Neural progenitor cell (in vitro differentiated cells): Measurements from ENCODE around the gene PLEKHA5. TPM values are rescaled to one million over a fixed set of nuclear protein-coding genes. Genes with fewer than 3 reads are reported as not detected.

ENCODE experiments used
- DNase-seq: peaks from one replicate; pipeline ENCODE4 v3.0.0-alpha.2; 2016; ENCODE audit warnings: low spot score
- H2AFZ ChIP-seq: fragments of 200-600 bp; sonication (generic); replicated peaks from 2 replicates; pipeline ENCODE4 v1.6.1; 2016; ENCODE audit warnings: antibody characterized with exemption
- H3F3A ChIP-seq: fragments of 200-600 bp; sonication (generic); 2 replicates; pipeline ENCODE4 v1.6.1; 2016; ENCODE audit warnings: antibody characterized with exemption, low read depth
- H3K27ac ChIP-seq: fragments of 200-600 bp; sonication (generic); 2 replicates; pipeline ENCODE4 v1.5.1; 2016; ENCODE audit warnings: mild to moderate bottlenecking
- H3K27me3 ChIP-seq: fragments of 200-600 bp; sonication (generic); 2 replicates; pipeline ENCODE4 v1.6.1; 2016; ENCODE audit warnings: mild to moderate bottlenecking, moderate library complexity
- H3K36me3 ChIP-seq: fragments of 200-600 bp; sonication (generic); 2 replicates; pipeline ENCODE4 v1.5.1; 2016
- H3K4me1 ChIP-seq: fragments of 200-600 bp; sonication (generic); 2 replicates; pipeline ENCODE4 v1.6.1; 2016; ENCODE audit warnings: mixed run types
- H3K4me2 ChIP-seq: fragments of 200-600 bp; sonication (generic); 2 replicates; pipeline ENCODE4 v1.6.1; 2016
- H3K4me3 ChIP-seq: fragments of 200-600 bp; sonication (generic); 2 replicates; pipeline ENCODE4 v1.5.1; 2016
- H3K79me2 ChIP-seq: fragments of 200-600 bp; sonication (generic); 2 replicates; pipeline ENCODE4 v1.6.1; 2016; ENCODE audit warnings: low read depth
- H3K9ac ChIP-seq: fragments of 200-600 bp; sonication (generic); 2 replicates; pipeline ENCODE4 v1.6.1; 2016
- H3K9me3 ChIP-seq: fragments of 200-600 bp; sonication (generic); 2 replicates; pipeline ENCODE4 v1.5.1; 2016; ENCODE audit warnings: low read depth
- H4K20me1 ChIP-seq: fragments of 200-600 bp; sonication (generic); 2 replicates; pipeline ENCODE4 v1.6.1; 2016; ENCODE audit warnings: low read depth
- H3K27ac Mint-ChIP-seq: 3 replicates; pipeline ENCODE4 v1.8.0; 2021; ENCODE audit warnings: mixed read lengths
- H3K27me3 Mint-ChIP-seq: 2 replicates; pipeline ENCODE4 v1.8.0; 2022; ENCODE audit warnings: low read depth, mild to moderate bottlenecking, inconsistent platforms, moderate library complexity, mixed read lengths; ENCODE audit not compliant: insufficient read depth
- H3K36me3 Mint-ChIP-seq: 3 replicates; pipeline ENCODE4 v1.8.0; 2021; ENCODE audit warnings: mixed read lengths
- H3K4me1 Mint-ChIP-seq: 3 replicates; pipeline ENCODE4 v1.8.0; 2021; ENCODE audit warnings: mixed read lengths
- H3K4me3 Mint-ChIP-seq: 3 replicates; pipeline ENCODE4 v1.8.0; 2021; ENCODE audit warnings: mild to moderate bottlenecking, moderate library complexity, mixed read lengths
- H3K9me3 Mint-ChIP-seq: 3 replicates; pipeline ENCODE4 v1.8.0; 2020; ENCODE audit warnings: mixed read lengths
- EZH2 ChIP-seq: fragments of 200-600 bp; sonication (generic); IDR thresholded peaks from 2 replicates; pipeline ENCODE4 v1.6.1; 2017; ENCODE audit warnings: antibody characterized with exemption, mild to moderate bottlenecking, moderate library complexity
- EZH2phosphoT487 ChIP-seq: fragments of 200-600 bp; sonication (generic); IDR thresholded peaks from 2 replicates; pipeline ENCODE4 v1.6.1; 2017; ENCODE audit warnings: antibody characterized with exemption
- total RNA-seq: library from RNA; depleted of rRNA; stranded (reverse); fragments of >200 nt; gene quantifications from 2 replicates; pipeline ENCODE4 v1.2.3, GENCODE V29; 2015; ENCODE audit warnings: low replicate concordance
- TF ChIP-seq, protein P1 (sequence below): fragments of 200-600 bp; sonication (generic); IDR thresholded peaks from 2 replicates; pipeline ENCODE4 v1.5.1; 2017; ENCODE audit warnings: antibody characterized with exemption, mild to moderate bottlenecking

PLEKHA5 gene
- total RNA-seq, 1 donor from 2014 or later, result 86.7 TPM

- TF ChIP-seq, protein P1, sequence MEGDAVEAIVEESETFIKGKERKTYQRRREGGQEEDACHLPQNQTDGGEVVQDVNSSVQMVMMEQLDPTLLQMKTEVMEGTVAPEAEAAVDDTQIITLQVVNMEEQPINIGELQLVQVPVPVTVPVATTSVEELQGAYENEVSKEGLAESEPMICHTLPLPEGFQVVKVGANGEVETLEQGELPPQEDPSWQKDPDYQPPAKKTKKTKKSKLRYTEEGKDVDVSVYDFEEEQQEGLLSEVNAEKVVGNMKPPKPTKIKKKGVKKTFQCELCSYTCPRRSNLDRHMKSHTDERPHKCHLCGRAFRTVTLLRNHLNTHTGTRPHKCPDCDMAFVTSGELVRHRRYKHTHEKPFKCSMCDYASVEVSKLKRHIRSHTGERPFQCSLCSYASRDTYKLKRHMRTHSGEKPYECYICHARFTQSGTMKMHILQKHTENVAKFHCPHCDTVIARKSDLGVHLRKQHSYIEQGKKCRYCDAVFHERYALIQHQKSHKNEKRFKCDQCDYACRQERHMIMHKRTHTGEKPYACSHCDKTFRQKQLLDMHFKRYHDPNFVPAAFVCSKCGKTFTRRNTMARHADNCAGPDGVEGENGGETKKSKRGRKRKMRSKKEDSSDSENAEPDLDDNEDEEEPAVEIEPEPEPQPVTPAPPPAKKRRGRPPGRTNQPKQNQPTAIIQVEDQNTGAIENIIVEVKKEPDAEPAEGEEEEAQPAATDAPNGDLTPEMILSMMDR, result no peak
- TF ChIP-seq EZH2phosphoT487 (no peak), EZH2 (no peak)
- Mint-ChIP-seq H3K27ac (no peak overlapping the region), H3K36me3 (peaks cover 15% of the 10 kb centered on the region), H3K4me3 (no peak overlapping the region), H3K27me3 (no peaks in the 10 kb centered on the region), H3K9me3 (no peaks in the 10 kb centered on the region), H3K4me1 (peaks cover 6% of the 10 kb centered on the region)
- H3K36me3 ChIP-seq, result no peaks in the 10 kb centered on the region
- no peak overlapping the region for H2AFZ ChIP-seq
- H3K27me3 ChIP-seq, result no peaks in the 10 kb centered on the region
- no peak overlapping the region for H3K27ac ChIP-seq
- H3K79me2 ChIP-seq, result peaks cover 94% of the 10 kb centered on the region
- H3K9ac ChIP-seq, result no peak overlapping the region
- peaks cover 40% of the 10 kb centered on the region for H4K20me1 ChIP-seq
- H3K4me1 ChIP-seq, result peaks cover 20% of the 10 kb centered on the region
- H3F3A ChIP-seq, result peaks cover 7% of the 10 kb centered on the region
- no peak for DNase-seq
- H3K4me3 ChIP-seq, result no peak overlapping the region
- no peak overlapping the region for H3K4me2 ChIP-seq
- no peaks in the 10 kb centered on the region for H3K9me3 ChIP-seq
Observed at GRCh38 chr12:19194963-19195362, 65.4 kb downstream of the PLEKHA5 start.

DNA sequence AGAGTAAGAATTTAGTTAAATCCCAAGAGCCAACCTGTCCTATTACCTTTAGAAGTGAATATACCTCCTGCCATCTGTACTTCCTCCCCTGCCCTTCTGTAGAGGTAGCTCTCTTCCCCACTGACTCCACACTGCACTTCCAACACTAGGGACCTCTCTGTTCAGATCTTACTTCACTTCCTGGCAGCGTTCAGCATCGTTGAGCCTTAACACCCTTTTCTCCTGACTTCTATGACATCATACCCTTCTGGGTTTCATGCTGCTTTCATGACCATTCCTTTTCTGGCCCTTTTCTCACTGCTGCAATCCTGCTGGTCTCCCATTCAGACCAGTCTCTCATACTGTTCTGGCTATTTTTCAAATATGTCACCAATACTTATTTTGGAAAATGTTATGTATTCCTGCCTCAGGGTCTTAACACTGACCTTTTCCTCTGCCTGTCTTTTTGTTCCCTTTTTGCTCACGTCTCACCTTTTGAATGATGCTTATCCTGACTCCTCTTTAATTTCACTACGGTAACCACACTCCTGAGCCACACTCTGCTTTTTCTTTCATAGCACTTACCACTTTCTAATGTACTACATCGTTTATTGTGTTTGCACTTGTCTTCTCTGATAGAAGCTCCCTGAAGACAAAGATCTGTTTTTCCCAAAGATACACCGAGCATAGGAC is 67.6 kb downstream of the PLEKHA5 start:
- peaks cover 31% of the 10 kb centered on the region for H4K20me1 ChIP-seq
- H3K27ac ChIP-seq, result no peak overlapping the region
- H3K27me3 ChIP-seq, result no peaks in the 10 kb centered on the region
- H3K36me3 ChIP-seq, result no peaks in the 10 kb centered on the region
- H3K4me3 ChIP-seq, result no peak overlapping the region
- peaks cover 7% of the 10 kb centered on the region for H3F3A ChIP-seq
- no peak overlapping the region for H2AFZ ChIP-seq
- DNase-seq, result no peak
- H3K27me3 Mint-ChIP-seq, result no peaks in the 10 kb centered on the region
- H3K9me3 Mint-ChIP-seq, result no peaks in the 10 kb centered on the region
- no peak overlapping the region for H3K27ac Mint-ChIP-seq
- H3K4me1 Mint-ChIP-seq, result peaks cover 6% of the 10 kb centered on the region
- H3K36me3 Mint-ChIP-seq, result peaks cover 16% of the 10 kb centered on the region
- H3K9me3 ChIP-seq, result no peaks in the 10 kb centered on the region
- TF ChIP-seq EZH2phosphoT487 (no peak), EZH2 (no peak)
- TF ChIP-seq, protein P1, result no peak
- H3K9ac ChIP-seq, result no peak overlapping the region
- H3K4me2 ChIP-seq, result no peak overlapping the region
- H3K4me3 Mint-ChIP-seq, result no peak overlapping the region
- H3K79me2 ChIP-seq, result peaks cover 92% of the 10 kb centered on the region
- H3K4me1 ChIP-seq, result peaks cover 8% of the 10 kb centered on the region

DNA sequence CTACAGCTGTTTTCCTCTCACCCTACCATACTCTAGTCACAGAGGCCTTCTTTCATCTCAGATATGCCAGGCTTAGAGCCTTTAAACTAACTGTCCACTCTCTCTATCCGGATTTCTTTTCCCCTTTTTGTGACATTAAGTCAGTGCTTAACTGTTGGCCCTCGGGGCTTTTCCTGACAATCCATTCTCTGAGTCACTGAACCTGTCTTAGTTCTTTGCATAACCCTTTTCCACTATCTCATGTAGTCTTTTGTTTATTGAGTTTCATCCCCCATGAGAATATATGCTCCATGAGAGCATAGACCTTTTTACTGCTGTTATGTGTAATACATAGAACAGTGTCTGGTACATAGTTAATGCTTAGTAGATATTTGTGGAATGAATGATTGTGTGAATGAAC is 68.7 kb downstream of the PLEKHA5 start:
- Mint-ChIP-seq H3K36me3 (peaks cover 21% of the 10 kb centered on the region), H3K27me3 (no peaks in the 10 kb centered on the region), H3K9me3 (no peaks in the 10 kb centered on the region), H3K27ac (no peak overlapping the region), H3K4me1 (peaks cover 6% of the 10 kb centered on the region), H3K4me3 (no peak overlapping the region)
- Histone ChIP-seq H3K79me2 (peaks cover 90% of the 10 kb centered on the region), H3K36me3 (no peaks in the 10 kb centered on the region), H3K27me3 (no peaks in the 10 kb centered on the region), H3K9ac (no peak overlapping the region), H2AFZ (no peak overlapping the region), H3K9me3 (no peaks in the 10 kb centered on the region), H3K4me2 (no peak overlapping the region), H3K27ac (no peak overlapping the region), H3K4me1 (peaks cover 11% of the 10 kb centered on the region), H4K20me1 (peaks cover 33% of the 10 kb centered on the region), H3F3A (peaks cover 10% of the 10 kb centered on the region), H3K4me3 (no peak overlapping the region)
- DNase-seq, result no peak
- TF ChIP-seq, protein P1, result no peak
- TF ChIP-seq EZH2phosphoT487 (no peak), EZH2 (no peak)
